ACHN (cell line): Measurements from ENCODE around the gene PDLIM5.
"Not testable (repeated sequence)": the region's sequence is repeated elsewhere in the genome, so short reads cannot be mapped to it uniquely, and the experiment has no call there.

Experiments
- DNase-seq: peaks from one replicate; pipeline ENCODE4 v3.0.0-alpha.2; 2015
- in situ Hi-C: cut with HindIII; loops from 2 replicates; pipeline ENCODE4 v1.10.0; 2017; ENCODE audit warnings: low sequenced_read_pairs, low pct_ligation_motif_present, low pct_unique_long_range_greater_than_20kb

Gene PDLIM5, protein sequence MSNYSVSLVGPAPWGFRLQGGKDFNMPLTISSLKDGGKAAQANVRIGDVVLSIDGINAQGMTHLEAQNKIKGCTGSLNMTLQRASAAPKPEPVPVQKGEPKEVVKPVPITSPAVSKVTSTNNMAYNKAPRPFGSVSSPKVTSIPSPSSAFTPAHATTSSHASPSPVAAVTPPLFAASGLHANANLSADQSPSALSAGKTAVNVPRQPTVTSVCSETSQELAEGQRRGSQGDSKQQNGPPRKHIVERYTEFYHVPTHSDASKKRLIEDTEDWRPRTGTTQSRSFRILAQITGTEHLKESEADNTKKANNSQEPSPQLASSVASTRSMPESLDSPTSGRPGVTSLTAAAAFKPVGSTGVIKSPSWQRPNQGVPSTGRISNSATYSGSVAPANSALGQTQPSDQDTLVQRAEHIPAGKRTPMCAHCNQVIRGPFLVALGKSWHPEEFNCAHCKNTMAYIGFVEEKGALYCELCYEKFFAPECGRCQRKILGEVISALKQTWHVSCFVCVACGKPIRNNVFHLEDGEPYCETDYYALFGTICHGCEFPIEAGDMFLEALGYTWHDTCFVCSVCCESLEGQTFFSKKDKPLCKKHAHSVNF

DNA sequence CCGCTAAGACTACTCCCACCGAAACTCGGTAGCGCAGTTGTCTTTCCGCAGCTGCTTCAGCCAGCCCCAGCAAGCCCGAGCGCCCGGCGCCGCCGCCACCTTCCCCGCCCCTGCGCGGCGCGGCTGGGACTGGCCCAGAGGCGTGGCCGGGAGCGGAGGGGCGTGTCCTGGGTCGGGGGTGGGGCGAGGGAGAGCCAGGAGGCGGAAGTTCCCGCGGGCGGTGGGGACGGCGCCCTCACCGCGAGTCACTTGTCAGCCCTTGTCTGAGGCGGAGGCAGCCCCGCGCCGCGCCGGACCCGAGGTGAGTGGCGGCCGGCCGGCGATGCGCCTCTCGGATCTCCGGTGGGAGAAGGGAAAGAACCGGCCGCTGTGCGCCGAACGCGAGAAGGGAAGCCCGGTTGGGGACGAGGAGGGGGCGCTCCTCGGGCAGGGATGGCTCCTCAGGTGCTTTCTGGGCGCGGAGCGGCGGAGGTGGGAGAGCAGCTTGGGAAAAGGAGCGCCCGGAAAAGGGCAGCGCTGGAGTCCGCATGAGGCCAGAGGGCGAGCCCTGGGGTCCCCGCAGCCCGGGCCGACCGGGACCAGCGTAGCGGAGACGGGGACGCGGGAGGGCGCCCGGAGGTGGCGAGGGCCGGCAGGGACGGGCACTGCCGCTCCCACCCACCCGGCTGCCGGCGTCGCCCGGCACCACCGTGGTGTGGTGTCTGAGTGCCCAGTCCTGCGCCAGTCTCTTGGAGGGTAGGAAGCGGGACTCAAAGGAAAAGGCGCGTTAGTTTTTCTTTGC lies at the start of gene PDLIM5:
PDLIM5 (plus strand) TSS at position 248 of the 781 bp plus-strand sequence. CDS start 3,347 bp downstream, outside the sequence.
- peak; percentile 88 for DNase-seq
- in situ Hi-C loops = no loop called here

DNA sequence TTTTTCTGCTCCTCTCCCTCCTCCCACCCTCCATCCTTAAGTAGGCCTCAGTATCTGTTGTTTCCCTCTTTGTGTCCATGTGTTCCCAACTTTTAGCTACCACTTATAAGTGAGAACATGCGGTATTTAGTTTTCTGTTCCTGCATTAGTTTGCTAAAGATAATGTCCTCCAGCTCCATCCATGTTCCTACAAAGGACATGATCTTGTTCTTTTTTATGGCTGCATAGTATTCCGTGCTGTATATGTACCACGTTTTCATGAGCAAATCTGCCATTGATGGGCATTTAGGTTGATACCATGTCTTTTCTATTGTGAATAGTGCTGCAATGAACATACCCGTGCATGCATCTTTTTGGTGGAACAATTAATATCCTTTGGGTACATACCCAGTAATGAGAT lies 49.3 kb upstream of the PDLIM5 start:
- DNase-seq = not testable (repeated sequence)
- in situ Hi-C loops = loop anchor here (25.0 kb wide), 1 partner anchor 185 kb away; no protein-coding TSS in a partner anchor

DNA sequence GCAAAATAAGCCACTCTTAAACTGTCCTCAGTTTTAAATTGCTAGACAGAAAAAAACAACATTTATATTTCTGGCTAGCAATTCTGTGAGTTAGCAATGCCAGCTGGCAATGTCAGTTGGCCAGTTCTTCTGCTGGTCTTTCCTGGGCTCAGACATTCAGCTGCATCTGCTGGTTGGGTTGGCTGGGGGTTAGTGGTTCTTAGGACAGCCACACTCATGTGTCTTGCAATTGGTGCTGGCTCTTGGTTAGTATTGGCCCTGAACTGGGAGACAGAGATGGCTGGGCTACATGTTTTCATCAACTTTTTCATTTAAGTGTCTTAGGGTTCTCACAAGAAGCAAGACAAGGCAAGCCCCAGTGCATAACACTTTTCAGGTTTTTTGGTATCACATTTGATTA lies 48.0 kb upstream of the PDLIM5 start:
- in situ Hi-C loops = loop anchor here (25.0 kb wide), 1 partner anchor 184 kb away; no protein-coding TSS in a partner anchor
- no peak for DNase-seq

DNA sequence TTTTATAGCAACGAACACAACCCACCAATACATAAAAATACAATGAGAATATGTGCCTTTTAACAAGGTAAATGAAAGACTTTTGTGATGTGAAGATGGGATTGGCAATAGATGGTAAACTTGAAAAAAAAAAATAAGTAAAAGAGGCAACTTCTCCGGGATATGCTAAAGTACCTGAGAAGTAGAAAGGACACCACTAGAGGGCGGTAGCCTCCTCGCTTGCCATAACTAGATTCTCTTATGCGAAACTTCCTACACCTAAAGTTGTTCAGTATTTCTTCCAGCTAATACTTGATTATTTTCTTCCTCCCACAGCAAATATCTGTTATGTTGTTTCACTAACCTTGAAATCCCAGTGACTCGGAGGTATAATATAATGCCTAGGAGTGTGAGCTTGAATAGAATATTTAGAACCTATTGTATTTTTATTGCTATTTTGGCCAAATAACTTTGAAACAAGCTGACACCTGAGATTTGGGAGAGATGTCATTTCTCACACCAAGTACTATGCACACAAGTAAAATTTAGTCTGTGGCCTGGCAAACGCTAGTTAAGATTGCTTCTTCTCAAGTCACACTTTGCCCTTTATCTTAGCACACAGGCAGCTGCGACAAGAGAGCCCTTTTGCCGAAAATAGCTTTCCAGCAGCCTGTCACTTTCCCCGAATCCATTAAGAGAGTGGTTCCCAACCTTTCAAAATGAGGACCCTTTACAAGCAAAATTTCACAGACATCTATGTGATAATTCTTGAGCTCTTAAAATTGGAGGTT lies 44.9 kb upstream of the PDLIM5 start:
- peak; percentile 76 for DNase-seq
- in situ Hi-C loops = loop anchor here (25.0 kb wide), 1 partner anchor 180 kb away; no protein-coding TSS in a partner anchor

DNA sequence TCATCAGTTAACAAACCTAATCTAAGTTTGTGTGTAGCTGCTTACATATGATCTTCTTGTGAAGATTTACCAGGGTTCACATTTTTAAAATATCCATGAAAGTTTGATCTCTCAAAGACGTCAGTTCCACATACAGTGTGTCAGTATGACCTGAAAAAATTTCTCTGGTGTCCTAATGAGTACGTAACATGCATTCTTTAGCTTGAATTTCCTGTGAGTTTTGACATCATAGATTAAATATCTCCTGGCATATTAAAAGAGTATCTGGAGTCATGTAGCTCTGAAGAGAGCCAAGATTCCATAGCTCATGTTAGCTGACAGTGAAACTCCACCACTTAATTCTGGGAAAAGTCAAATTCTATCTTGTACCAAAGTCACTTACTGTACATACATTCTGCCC lies 43.9 kb upstream of the PDLIM5 start:
- in situ Hi-C loops = loop anchor here (25.0 kb wide), 1 partner anchor 179 kb away; no protein-coding TSS in a partner anchor
- DNase-seq = no peak

DNA sequence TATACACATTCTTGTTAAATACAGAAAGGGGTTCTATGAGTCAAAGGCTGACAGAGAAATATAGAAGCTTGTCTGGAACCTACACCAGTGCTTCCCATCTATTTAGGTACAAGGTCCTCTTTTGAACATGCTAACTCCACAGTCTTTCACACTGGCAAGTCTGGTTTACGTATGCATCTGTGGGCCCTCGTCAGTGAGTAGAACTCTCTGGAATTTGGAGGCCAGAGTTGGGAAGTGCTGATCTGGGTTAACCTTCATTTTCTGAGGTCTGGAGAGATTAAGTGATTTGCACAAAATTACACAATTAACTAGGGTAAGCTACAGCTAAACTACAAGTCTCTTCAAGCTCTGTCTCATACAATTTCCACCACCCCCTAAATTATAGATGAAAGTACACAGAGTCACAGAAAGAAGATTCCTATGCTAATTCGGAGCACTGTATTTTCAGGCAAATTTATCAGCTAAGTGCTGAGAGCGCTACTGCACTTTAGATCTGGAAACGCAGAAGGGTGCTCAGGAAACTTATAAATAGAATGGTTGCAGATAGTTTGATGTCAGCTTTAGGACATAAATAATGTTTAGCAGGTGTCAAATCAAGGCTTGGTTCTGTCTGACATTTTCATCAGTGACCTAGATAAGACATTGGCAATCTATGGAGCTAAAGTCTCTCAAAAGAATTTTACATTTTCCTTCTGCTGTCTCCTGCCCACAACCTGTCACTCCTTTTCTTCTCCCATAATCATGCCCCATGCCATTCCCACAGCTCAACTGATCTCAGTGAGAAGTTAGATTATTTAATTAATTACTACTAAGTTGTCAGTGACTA lies 43.0 kb upstream of the PDLIM5 start:
- in situ Hi-C loops = loop anchor here (25.0 kb wide), 1 partner anchor 179 kb away; no protein-coding TSS in a partner anchor

DNA sequence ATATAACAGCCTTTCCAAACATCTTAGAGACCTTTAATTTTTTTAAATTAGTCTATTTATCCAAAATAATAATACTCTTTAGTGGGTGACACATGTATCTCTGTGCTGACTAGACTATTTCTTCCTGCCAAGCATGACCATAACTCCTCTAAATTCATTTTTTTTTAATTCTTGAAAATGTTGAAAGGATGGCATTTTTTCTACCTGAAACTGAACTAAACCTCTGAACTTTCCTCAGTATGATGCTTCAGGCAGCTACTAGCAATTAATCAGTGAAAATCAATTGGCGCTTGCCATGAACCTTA lies 42.4 kb upstream of the PDLIM5 start:
- in situ Hi-C loops = loop anchor here (25.0 kb wide), 1 partner anchor 178 kb away; no protein-coding TSS in a partner anchor

More for the DNA sequence above, 43.0 kb upstream of the PDLIM5 start:
- no peak for DNase-seq

DNA sequence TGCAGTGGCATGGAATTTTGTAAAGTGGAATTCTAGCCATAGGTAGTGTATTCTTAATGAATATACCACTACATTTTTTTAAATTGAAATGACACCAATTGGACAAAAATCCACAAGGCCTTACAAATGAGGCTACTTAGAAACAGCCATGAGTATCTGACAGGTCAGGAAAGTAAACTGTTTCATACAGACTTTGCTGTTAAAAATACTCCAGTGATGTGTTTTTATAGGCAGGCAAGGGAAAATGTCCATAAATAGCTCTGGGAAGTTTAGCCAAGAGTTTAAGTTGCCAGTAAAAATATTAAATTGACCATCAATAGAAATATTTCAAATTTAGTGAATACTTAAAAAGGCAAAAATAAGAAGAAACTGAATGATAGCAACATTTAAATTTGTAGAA lies 41.8 kb upstream of the PDLIM5 start:
- no peak for DNase-seq
- in situ Hi-C loops = loop anchor here (25.0 kb wide), 1 partner anchor 177 kb away; no protein-coding TSS in a partner anchor

More for the DNA sequence above, 42.4 kb upstream of the PDLIM5 start:
- DNase-seq = no peak

DNA sequence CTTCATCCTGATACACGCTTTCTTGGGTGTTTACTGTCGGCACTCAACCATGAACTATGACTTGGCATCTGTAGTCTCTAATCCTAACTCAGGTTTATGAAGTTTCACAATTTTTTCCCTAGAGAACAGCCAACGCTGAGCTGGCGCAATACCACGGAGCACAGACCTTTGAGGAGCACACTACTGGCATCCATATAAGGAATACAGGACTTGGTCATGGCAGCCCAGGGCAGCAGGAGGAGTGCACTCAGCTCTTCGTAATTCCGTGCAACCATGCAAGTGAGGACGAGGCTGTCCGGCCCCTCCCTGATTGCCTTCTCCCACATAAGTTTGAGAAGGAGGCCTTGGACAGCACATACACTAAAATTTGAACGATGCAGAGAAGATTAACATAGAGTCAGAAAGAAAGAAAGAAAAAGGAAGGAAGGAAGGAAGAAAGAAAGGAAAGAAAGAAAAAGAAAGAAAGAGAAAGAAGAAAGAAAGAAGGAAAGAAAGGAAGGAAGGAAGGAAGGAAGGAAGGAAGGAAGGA lies 41.0 kb upstream of the PDLIM5 start:
- in situ Hi-C loops = loop anchor here (25.0 kb wide), 1 partner anchor 177 kb away; no protein-coding TSS in a partner anchor
- DNase-seq = peak; percentile 83

DNA sequence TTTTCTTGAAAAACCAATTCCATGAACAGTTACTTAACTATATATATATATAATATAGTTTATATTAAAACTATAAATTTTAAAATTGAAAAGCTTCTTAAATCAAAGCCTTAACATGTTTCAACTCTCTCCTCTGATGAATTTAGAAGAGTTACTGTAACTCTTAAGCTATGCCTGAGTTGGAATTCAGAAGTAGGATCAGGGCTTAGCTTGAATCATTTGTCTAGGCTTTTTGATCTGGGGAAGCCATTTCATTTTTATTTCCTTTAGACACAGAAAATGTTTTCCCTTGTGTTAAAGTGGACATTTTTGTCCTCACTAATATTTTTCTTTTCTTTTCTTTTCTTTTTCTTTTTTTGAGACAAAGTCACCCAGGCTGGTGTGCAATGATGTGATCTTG lies 40.4 kb upstream of the PDLIM5 start:
- in situ Hi-C loops = loop anchor here (25.0 kb wide), 1 partner anchor 176 kb away; no protein-coding TSS in a partner anchor
- no peak for DNase-seq

DNA sequence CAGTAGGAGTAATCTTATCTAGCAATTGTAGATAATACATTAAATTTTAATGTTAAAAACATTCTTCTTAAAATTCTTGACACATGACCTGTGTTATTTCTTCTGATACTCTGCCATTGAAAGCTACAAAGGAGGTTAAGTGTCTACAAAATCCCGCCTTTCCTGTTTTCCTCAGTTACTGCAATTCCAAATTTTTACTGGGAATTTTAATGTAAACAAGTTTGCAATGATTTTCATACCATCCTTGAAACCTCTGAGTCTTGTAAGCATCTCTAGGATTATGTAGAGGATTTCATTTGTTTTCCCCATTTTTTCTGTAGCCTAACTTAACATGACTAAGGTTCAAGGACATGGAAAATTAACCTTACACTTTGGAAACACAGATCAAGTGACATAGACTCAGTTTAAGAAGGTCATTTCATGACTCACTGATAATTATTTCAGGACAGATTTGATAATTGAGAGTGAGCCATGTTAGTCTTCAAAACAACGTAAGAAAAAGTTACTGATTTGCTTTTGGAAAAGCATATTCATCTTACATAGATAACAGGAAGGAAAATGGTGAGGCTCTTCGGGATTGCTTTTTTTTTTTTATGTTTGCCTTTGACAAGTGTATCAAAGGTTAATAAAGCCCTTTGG lies 39.6 kb upstream of the PDLIM5 start:
- no peak for DNase-seq
- in situ Hi-C loops = loop anchor here (25.0 kb wide), 1 partner anchor 175 kb away; no protein-coding TSS in a partner anchor

DNA sequence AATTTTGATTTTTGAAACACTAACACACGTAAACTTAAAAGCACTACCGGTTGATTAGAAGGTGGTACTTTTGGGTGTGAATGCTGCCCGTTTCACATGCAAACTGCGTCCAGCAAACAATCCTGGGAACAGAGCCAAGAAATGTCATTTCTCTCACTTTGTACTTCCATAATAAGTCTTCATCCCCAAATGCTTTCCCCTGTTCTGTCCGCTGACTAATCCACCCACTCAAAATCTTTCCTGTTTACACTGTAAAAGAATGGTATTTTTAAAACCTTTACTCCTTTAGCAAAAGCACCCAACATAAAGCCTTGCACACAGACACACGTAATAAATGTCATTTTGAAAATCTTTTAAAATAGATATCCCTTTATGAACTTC lies 39.1 kb upstream of the PDLIM5 start:
- in situ Hi-C loops = loop anchor here (25.0 kb wide), 1 partner anchor 175 kb away; no protein-coding TSS in a partner anchor
- DNase-seq = no peak

DNA sequence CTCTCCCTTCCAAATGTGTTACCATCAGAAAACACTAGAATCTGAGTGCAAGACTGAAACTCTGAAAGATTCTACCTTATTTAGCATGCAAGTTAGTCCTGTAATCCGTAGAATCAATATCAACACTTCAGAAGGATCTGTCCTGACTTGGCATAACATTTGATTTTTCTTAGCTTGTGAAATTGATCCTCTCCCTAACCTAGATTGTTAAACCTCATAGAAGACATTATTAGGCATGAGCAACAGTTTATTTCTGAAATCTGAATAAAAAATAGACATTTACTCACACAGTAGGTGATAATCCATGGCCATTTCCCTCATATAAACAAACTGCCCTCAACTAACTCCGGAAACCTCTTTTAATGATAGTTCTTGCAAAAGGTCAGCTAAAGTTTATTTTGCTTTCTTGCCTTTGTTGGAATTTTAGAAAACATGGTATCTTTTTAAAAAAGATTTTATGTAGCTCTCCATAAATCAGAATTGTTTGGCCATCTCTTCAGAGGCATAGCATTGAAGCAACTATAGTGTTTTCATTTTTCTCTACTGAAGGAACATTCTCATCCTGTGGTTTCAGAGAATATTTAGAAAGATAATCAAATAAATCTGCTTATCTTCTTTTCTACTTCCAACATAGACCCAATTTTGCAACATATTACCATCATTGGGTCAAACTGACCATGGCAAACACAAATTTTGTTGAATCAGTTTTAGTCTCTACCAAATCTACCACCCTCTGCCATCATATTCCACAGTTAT lies 38.5 kb upstream of the PDLIM5 start:
- in situ Hi-C loops = loop anchor here (25.0 kb wide), 1 partner anchor 174 kb away; no protein-coding TSS in a partner anchor
- DNase-seq = no peak

DNA sequence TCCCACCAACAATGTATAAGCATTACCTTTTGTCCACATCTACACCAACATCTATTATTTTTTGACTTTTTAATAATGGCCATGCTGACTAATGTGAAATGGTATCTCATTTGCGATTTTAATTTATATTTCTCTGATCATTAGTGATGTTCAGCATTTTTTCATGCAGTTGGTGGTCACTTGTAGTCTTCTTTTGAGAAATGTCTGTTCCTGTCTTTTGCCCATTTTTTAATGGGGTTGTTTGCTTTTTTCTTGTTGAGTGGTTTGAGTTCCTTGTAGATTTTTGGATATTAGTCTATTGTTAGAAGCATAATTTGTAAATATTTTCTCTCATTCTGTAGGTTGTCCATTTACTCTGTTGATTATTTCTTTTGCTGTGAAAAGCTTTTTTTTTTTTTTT lies 36.8 kb upstream of the PDLIM5 start:
- DNase-seq = no peak
- in situ Hi-C loops = loop anchor here (25.0 kb wide), 1 partner anchor 172 kb away; no protein-coding TSS in a partner anchor

DNA sequence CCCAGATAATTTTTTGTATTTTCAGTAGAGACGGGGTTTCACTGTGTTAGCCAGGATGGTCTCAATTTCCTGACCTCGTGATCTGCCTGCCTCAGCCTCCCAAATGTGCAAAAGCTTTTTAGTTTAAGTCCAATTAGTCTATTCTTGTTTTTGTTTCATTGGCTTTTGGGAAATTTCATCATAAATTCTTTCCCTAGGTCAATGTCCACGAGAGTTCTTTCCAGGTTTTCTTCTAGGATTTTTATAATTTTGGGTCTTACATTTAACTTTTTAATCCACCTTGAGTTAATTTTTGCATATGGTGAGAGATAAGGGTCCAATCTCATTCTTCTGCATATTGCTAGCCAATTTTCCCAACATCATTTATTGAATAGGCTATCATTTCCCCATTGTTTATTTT lies 36.3 kb upstream of the PDLIM5 start:
- no peak for DNase-seq
- in situ Hi-C loops = loop anchor here (25.0 kb wide), 1 partner anchor 172 kb away; no protein-coding TSS in a partner anchor

DNA sequence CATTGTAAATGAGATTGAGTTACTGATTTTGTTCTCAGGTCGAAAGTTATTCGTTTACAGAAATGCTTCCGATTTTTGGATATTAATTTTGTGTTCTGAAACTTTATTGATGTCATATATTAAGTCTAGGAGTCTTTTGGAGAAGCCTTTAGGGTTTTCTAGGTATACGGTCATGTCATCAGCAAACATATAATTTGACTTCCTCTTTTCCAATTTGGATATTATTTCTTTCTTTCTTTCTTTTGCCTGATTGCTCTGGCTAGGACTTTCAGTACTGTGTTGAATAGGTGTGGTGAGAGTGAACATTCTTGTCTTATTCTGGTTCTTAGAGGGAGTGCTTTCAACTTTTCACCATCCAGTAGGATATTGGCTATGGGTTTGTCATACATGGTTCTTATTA lies 35.4 kb upstream of the PDLIM5 start:
- no peak for DNase-seq
- in situ Hi-C loops = loop anchor here (25.0 kb wide), 1 partner anchor 171 kb away; no protein-coding TSS in a partner anchor
